Stimulated activated CD4-positive, alpha-beta T cell treated with anti-CD3 and anti-CD28 coated beads, Interleukin-15, amount 100 ng/mL, for 48 hours (primary cell): Measurements from ENCODE around the gene HOXA11.

Experiments used
- DNase-seq, 2 donors: peaks; one replicate each; pipeline ENCODE4 v3.0.0-alpha.2; 2020; ENCODE audit warnings: low read depth in 2 of 2

The HOXA11 gene

GRCh38 chr7:27185013-27185853, at the start of gene HOXA11:
Gene HOXA11 (minus strand): TSS chr7:27185232. CDS start chr7:27185144, 88 bp downstream.
- no peak for DNase-seq

GRCh38 chr7:27229448-27229847, 44.4 kb upstream of the HOXA11 start:
- DNase-seq, result no peak

DNA sequence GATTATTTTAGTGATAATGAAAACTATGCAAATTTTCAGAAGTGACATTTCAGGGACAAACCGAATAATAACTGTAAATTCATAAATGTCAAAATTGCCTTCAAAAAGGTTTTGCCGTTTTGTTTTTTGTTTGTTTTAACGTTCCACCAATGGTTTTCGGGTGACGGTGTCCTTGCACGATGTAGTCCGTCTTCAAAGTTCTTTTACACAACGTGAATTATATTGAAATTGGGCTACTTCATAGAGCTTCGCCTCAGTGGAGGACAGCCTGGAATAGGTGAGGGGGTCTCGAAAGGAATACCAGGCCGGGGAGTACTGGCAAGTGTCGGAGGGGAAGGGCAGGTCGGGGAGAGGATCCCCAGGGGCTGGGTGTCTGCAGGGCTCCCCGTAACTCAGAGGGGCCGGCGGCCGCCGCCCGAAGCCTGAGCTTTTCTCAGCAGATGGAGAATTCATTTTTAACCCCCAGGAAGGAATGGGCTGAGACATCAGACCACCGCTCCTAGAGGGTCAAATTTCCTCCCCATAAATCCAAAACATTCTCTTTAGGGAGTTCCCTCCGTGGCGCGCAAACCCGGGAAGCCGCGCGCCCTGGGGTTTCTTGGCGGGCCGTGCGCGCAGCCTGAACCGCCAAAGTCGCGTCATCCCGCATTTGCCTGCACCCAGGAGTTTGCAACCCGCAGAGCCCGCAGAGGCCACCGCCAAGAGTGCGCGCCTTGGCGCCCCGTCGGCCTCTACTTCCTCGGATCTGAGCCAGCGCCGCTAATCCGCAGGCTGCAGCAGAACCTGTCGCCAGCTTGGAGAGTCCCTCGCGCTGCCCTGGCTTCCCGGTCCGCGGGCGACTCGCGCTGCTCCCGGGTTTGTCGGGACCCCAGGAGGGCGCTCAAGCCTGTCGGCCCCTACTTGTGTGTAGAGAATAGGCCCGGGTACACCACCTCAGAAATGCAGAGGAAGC, 40.2 kb upstream of the HOXA11 start:
- no peak for DNase-seq

GRCh38 chr7:27223941-27224575, 39.0 kb upstream of the HOXA11 start:
- DNase-seq, result no peak

DNA sequence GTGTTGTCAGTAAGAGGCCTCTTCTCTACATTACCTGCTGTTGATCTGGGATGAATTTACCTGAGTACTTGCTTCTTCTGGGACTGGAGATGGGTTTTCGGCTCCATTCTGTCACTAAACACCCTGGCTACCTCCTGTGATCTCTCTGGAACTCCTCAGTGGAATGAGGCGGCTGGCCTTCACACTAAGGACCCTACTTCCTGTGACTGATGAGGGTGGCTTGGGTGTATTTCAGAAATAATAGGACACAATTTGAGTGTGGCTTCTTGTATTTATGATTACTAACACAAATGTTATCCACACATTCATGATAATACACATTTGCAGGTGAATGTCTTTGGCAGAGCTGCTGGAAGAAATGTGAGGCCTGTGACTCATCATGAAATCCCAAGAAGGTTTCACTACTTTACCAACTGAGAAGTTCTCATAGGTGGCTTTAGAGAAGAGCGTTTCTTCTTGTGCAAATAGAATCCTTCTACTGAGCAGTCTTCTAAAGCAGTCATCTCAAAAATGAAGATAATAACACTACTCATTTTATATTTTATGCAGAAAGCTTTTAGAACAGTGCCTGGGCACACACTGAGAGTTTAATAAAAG, 36.3 kb upstream of the HOXA11 start:
- DNase-seq, result no peak

DNA sequence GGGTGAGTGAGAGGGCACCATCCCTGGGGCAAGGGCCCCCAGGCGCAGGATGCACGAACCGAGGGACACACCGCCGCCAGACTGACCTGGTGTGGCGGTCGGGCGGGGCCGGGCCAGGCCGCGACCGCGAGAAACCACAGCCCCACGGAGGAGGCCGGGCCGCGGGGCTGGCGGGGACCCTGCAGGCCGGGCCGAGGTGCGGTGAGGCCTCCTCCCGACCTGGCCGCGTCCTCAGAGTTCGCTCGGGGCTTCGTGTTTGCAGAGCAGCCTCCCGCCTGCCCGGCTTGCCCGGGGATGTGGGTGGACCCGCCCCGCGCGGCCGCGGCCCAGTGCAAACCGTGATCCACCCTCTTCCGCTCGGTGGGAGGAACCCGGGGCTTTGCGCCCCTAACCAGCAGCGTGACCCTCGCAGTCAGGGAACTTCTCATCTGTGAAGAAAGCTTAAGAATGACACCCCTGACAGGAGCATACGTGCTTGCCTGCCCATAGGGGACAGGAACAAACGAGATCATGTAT, 35.5 kb upstream of the HOXA11 start:
- DNase-seq, result no peak

- no peak for DNase-seq
These were observed 34.8 kb upstream of the HOXA11 start for GRCh38 chr7:27219821-27220220.

DNA sequence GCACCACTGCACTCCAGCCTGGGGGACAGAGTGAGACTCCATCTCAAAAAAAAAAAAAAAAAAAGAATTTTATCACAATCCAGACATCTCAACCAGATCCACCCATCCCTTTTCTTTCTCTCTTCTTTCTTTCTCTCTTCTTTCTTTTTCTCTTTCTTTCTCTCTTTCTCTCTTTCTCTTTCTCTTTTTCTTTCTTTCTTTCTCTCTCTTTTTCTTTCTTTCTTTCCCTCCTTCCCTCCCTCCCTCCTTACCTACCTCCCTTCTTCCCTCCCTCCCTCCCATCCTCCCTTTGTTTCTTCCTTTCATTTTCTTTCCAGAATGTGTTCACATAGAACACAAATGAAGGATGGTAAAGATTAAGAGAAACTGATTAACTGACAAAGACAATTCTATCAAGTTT, 32.9 kb upstream of the HOXA11 start:
- no peak for DNase-seq

DNA sequence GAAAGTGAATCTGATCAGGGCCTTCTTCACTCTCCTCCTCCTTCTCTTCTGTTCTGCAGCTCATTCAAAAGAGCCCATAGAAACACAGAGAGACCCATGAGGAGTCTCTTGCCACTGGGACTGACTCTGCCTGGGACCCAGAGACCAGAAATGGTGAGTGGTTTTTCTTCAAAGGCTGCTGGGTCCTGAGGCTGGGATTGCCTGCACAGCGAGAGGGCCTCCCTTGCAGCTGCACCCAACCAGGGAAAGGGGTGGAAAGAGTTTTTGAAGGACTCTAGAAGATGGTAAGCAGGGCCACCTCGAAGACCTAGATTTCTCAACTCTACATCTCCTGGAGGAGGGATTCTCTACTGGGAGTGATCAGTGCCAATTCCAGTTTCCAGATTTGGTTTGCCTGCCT, 30.3 kb upstream of the HOXA11 start:
- no peak for DNase-seq

DNA sequence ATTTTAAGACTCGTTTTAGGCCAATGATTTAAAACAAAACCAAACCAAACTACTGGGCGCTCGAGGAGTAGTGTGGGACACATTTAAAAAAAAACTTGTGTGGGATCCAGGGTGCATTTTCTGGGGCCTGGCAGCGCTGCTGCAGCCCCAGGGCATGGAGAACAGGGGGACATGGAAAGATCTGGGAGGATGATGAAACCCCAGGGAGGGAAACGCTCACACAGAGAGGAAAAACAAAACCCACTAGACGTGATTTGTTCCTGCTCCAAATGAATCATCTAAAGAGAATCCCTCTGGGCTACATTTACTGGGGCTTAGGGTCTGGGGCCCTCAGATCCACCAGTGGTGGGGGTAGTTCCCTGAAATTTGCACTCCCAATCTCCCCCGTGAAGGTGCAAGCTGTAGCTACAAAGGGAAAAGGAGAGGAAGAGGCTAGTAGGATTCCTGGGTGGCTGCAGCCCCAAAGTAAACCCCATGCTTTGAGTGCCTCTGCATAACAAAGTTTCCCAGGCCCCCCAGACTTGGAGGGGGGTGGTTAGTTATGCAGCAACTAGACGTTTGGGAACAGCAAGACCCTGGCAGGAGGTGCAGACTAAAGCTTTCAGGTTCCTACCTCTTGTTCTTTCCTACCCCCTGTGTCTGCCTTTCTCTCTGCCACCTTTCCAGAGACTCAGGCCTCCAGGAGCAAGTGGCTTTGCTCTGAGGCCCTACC, 29.4 kb upstream of the HOXA11 start:
- no peak for DNase-seq

GRCh38 chr7:27213433-27214238, 28.6 kb upstream of the HOXA11 start:
- DNase-seq, result no peak

- DNase-seq, result no peak
These were observed 27.7 kb upstream of the HOXA11 start for GRCh38 chr7:27212497-27213432.

DNA sequence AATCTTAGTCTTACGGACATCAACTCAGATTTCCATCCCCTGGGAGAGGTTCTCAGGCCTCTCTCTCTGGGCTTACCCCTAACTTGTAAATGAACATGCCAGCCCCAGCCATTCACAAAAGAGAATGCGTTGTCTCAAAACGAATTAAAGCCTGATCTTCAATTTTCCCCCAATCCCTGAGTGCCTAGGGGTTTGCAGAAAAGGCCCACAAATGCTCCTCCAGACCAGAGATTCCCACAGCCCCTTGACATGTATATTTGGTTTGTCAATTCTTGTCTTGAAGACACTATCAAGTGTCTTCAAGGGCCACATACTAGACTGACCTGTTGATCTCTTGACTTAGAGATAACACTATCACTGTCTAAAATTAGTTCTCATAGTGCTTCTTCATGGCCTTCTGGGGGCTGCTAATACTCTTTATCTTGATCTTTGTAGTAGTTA, 26.8 kb upstream of the HOXA11 start:
- no peak for DNase-seq

DNA sequence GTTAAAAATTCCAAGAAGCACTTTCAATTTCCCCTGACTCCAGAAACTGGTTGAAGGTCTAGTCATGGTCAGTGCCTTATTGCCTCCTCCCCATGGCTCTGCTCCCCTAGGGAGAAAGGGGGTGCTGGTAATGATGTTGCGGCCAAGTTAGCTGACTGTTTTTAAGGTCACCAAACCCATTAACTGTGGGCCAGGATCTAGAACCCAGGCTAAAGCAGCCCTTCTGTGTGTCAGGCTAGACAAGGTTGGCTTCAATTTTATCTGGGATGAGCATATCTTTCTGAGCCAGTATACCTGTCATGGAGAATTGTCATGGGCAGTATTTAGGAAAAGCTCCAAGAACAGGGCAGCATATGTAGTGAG, 26.0 kb upstream of the HOXA11 start:
- DNase-seq, result no peak

DNA sequence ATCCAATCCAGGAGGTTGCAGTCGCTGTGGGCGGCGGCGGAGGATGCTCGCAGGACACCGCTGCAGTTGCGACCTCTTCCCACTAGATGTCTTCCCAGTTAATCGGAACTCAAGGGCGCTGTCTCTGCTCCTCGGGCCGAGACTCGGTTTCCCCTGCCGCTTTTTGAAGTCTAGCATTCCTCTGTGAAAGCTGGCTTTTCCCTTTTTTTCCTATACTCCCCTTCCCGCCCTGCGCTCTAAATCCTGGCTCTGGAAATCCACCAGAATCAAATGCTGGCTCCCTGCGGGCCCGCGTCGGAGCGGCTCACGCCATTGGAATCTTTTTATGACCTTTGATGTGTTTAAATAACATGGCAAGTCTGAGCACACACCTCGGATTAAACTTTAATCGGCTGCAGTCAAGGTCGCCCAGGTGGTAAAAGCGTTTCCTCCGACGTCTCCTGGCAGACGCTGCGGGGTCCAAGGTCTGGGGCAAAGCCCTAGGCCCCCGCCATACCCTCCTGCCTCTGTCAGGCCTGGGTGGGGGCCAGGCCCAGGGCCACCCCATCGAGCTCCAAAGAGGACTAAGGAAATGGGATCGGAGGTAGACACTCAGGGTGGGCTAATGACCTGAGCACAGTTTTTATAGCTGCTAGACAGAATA, 25.5 kb upstream of the HOXA11 start:
- peak in 1 of 2 donors; percentile 44 for DNase-seq

DNA sequence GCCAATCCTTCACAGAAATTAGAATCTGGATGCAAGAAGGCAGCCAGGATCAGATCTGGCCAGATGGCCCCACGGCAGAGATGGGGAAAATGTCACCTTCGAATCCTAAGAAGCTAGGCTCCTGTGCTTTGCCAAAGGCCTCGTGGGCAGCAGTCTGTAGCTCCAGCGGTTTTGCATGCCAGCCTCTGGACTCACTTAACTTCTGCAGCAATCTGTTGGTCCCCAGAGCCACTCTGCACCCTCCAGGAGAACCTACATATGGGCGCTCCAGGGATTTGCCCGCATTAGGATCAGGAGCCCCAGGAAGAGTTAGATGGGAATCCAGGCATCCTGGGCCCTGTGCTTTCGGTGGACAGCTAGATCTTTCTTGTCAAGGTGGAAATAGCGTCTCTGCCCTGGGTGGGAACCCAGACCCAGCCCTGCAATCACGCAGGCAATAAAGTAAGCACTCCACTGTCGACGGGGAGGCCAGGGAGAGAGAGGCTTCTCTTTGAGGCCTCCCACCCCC, 25.0 kb upstream of the HOXA11 start:
- no peak for DNase-seq

DNA sequence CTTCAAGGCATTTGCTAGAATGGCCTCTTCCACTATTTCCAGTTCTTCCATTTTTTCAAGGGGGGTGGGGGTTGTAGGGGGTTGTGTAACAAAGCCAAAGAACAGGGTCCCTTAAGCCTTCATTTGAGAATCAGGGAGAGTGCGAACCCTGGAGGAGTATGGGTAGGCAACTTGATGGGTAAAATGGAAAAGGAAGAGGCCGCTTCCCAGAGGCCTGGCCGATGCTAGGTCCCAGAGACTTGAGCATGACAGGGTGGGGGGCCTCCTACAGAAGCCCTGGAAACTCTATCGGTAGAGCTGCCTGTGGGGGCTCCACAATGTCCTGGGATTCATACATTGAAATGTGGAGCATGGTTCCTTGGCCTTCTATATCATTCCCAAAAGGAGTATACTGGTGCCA, 24.0 kb upstream of the HOXA11 start:
- DNase-seq, result no peak

DNA sequence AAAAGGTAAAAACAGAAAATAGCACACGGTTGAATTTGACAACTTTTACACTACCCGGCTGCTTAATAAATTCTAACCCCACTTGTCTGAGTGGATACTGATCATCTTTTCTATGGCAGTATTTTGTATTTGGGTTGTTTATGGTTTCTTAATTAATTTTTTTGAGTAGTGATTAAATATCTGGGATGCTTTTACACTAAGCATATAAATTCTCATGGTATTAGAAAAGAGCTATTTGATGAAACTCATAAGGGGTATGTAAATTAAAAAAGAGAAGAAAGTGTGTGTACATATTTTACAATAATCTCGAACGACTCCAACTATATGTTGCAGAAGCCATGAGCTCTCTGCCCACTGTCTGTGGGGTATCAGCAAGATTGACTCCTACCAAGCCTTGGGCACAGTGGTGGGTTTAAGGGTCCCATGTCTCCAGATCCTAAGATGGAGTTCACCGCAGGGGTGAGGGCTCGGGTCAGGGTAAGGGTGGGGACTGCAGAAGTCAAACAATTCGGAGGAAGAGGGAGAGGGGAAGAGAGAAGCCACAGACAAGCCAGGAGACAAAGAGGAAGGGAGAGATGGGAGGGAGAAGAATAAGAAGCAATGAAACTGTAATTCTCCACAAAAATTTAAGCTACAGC, 22.4 kb upstream of the HOXA11 start:
- DNase-seq, result no peak
